AG04450 (cell line): ENCODE results near the gene EIF1. TPM values are rescaled to one million over a fixed set of nuclear protein-coding genes. Genes with fewer than 3 reads are reported as not detected.

Experiments used
- CTCF ChIA-PET: fragments of 300-600, 350-600 bp; formaldehyde crosslinking; extraction: SDS; loops from one replicate; lab custom pipeline; 2022; ENCODE audit warnings: antibody characterized with exemption, inconsistent platforms; lab: Charles Lee
- POLR2A ChIA-PET: fragments of 350-600 bp; formaldehyde crosslinking; extraction: SDS; loops from one replicate; lab custom pipeline; 2021; ENCODE audit warnings: antibody characterized with exemption, inconsistent platforms; lab: Yijun Ruan, JAX
- DNase-seq: peaks from one replicate; pipeline ENCODE4 v3.0.0-alpha.2; 2011; ENCODE audit warnings: low read depth, low spot score
- H3K27ac ChIP-seq: one replicate; pipeline ENCODE4 v1.5.1; 2012; ENCODE audit warnings: low read depth, low read length, control low read depth
- H3K27me3 ChIP-seq: one replicate; pipeline ENCODE4 v1.6.0; 2012; ENCODE audit warnings: low read length; ENCODE audit not compliant: control insufficient read depth, insufficient read depth
- H3K4me3 ChIP-seq: 2 replicates; pipeline ENCODE4 v1.5.1; 2011; ENCODE audit warnings: mild to moderate bottlenecking, low read depth, low read length, control low read depth
- H3K9me3 ChIP-seq: 2 replicates; pipeline ENCODE4 v1.5.1; 2012; ENCODE audit warnings: low read length; ENCODE audit not compliant: control insufficient read depth, insufficient read depth
- polyA plus RNA-seq: library from polyadenylated mRNA; depleted of rRNA; stranded (reverse); fragments of >200 nt; gene quantifications from 2 replicates; pipeline ENCODE4 v1.2.3, GENCODE V29; 2011
- TF ChIP-seq, protein P1 (sequence below): IDR thresholded peaks from 2 replicates; pipeline ENCODE4 v1.5.1; 2011; ENCODE audit warnings: low read depth, low read length, control low read depth, inconsistent platforms

Gene EIF1
- polyA plus RNA-seq, 1 experiment, result 549 TPM

GRCh38 chr17:41723801-41724475 is 35.3 kb downstream of the EIF1 start:
- Histone ChIP-seq H3K27ac (no peak overlapping the region), H3K9me3 (no peaks in the 10 kb centered on the region), H3K27me3 (peaks cover 29% of the 10 kb centered on the region), H3K4me3 (no peak overlapping the region)
- DNase-seq, result no peak
- POLR2A ChIA-PET, result interaction anchor here (1.3 kb wide), 1 partner anchor 36 kb away, joined by 4 read pairs; no protein-coding TSS in a partner anchor
- CTCF ChIA-PET, result no interaction called here
- TF ChIP-seq, protein P1, sequence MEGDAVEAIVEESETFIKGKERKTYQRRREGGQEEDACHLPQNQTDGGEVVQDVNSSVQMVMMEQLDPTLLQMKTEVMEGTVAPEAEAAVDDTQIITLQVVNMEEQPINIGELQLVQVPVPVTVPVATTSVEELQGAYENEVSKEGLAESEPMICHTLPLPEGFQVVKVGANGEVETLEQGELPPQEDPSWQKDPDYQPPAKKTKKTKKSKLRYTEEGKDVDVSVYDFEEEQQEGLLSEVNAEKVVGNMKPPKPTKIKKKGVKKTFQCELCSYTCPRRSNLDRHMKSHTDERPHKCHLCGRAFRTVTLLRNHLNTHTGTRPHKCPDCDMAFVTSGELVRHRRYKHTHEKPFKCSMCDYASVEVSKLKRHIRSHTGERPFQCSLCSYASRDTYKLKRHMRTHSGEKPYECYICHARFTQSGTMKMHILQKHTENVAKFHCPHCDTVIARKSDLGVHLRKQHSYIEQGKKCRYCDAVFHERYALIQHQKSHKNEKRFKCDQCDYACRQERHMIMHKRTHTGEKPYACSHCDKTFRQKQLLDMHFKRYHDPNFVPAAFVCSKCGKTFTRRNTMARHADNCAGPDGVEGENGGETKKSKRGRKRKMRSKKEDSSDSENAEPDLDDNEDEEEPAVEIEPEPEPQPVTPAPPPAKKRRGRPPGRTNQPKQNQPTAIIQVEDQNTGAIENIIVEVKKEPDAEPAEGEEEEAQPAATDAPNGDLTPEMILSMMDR, result no peak

DNA sequence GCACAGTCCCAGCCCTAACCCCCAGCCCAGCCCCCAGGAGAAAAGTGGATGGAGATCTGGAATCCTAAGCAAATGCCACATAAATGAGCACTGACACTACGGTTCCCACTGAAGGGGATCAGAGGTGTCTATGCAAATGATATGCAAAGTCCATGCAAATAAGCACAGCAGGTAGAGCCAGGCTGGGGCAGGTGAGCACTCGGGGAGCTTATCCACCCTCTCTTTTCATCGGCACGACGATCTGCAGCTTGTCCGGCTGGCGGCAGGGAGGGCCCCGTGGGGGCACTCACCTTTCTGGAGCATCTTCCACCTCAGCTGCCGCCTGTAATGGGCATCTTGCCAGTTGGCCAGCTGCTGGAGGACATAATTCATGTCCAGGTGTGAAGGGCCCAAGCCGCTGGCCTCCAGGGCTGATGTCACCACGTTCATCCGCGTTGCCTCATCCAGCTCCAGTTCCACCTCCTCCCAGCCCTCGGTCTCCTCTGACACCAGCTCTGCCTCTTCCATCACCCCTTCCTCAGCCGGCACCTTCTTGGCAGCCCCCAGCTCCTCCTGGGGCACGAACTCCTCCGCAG is 35.9 kb downstream of the EIF1 start:
- ChIA-PET POLR2A (interaction anchor here (1.3 kb wide), 1 partner anchor 36 kb away, joined by 4 read pairs; no protein-coding TSS in a partner anchor), CTCF (interaction anchor here (2.6 kb wide), 1 partner anchor 77 kb away, joined by 6 read pairs; no protein-coding TSS in a partner anchor)
- no peak overlapping the region for H3K27ac ChIP-seq

DNA sequence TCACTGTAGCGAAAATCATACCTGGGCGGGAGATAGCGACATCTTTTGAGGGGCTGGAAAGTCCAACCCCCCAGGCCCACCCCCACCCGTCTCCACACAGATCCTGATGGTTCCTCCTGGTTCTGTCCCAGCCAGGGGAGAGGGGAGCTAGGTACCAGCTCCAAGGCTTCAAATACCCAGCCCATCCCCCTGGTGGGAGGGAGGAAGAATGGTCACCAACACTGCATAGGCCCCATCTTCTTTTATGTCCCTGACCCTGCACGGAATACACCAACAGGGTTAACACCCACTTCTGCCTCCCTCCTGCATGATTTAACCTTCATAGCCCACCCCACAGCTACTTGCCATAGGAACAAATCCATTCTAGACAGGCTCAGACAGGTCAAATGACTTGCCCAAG is 36.4 kb downstream of the EIF1 start:
- DNase-seq, result no peak
- Histone ChIP-seq H3K4me3 (no peak overlapping the region), H3K9me3 (no peaks in the 10 kb centered on the region), H3K27me3 (peaks cover 31% of the 10 kb centered on the region), H3K27ac (no peak overlapping the region)
- TF ChIP-seq, protein P1, result no peak
- CTCF ChIA-PET, result interaction anchor here (1.4 to 2.6 kb wide), 2 partner anchors 29 to 77 kb away, joined by 6 read pairs; no protein-coding TSS in a partner anchor
- POLR2A ChIA-PET, result no interaction called here

More for the DNA sequence above, 35.9 kb downstream of the EIF1 start:
- TF ChIP-seq, protein P1, result no peak
- Histone ChIP-seq H3K4me3 (no peak overlapping the region), H3K9me3 (no peaks in the 10 kb centered on the region), H3K27me3 (peaks cover 29% of the 10 kb centered on the region)
- no peak for DNase-seq

DNA sequence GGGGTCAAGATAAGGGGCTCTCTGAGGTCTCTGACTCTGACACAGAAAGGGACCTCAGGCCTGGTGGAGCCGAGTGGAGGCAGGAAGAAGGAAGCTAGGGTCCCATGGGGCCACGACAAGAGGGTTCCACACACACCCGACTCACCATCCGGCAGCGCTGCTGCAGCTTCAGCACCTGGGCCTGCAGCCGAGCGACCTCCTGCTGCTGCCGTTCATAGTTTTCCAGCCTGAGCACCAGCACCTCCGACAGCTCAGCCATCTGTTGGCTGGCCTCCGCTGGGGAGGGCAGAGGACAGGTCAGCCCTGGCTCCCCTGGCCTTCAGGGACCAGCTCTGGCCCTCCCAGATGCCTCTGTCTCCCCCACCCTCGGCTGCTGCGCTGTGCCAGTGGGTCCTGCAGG is 39.4 kb downstream of the EIF1 start:
- POLR2A ChIA-PET, result no interaction called here
- no peak for DNase-seq
- Histone ChIP-seq H3K27me3 (peaks cover 50% of the 10 kb centered on the region), H3K9me3 (no peaks in the 10 kb centered on the region), H3K4me3 (no peak overlapping the region), H3K27ac (no peak overlapping the region)
- TF ChIP-seq, protein P1, result no peak
- CTCF ChIA-PET, result interaction anchor here (0.9 kb wide), 1 partner anchor 74 kb away, joined by 3 read pairs; no protein-coding TSS in a partner anchor

- Histone ChIP-seq H3K27me3 (peaks cover 54% of the 10 kb centered on the region), H3K27ac (no peak overlapping the region), H3K9me3 (no peaks in the 10 kb centered on the region; the same call in 1 of the 2 replicates), H3K4me3 (no peak overlapping the region)
- ChIA-PET POLR2A (interaction anchor here (1.0 to 1.9 kb wide), 2 partner anchors 42 to 56 kb away, joined by 3 to 7 read pairs; partner anchors contain the start of genes EIF1 and JUP), CTCF (interaction anchor here (0.8 to 1.9 kb wide), 2 partner anchors 9 to 34 kb away, joined by 3 to 7 read pairs; no protein-coding TSS in a partner anchor)
- no peak for DNase-seq
- TF ChIP-seq, protein P1, result no peak
These were observed 41.8 kb downstream of the EIF1 start for GRCh38 chr17:41730479-41730878.
